ENCODE measurements around the gene PRKCD. TPM values are rescaled to one million over a fixed set of nuclear protein-coding genes. Genes with fewer than 3 reads are reported as not detected.

Gene PRKCD
- polyA plus RNA-seq (2012; ENCODE audit: insufficient read length, low read depth), result 15.3 TPM

- TF ChIP-seq POLR2AphosphoS5 (IDR thresholded peaks at IDR 0.05; ENCODE audit: low read depth, low read length) (no peak), FOXP2 (optimal IDR thresholded peaks at IDR 0.05; ENCODE audit: borderline replicate concordance, extremely low read depth, extremely low read length, insufficient read depth) (no peak), TAF1 (IDR thresholded peaks at IDR 0.05; ENCODE audit: borderline replicate concordance, insufficient read depth, low read length) (no peak), SIN3A (IDR thresholded peaks at IDR 0.05; ENCODE audit: borderline replicate concordance, insufficient read depth, low read length) (no peak), REST (IDR thresholded peaks at IDR 0.05; ENCODE audit: insufficient read depth in 1 of 2, low read depth in 2 of 2, low read length in 2 of 2) (no peak)
Observed at GRCh38 chr3:53160660-53161449, at the start of gene PRKCD. Gene PRKCD (plus strand): TSS chr3:53161209. CDS start chr3:53178423, 17,214 bp downstream.

- TF ChIP-seq POLR2AphosphoS5 (IDR thresholded peaks at IDR 0.05; ENCODE audit: low read depth, low read length), result no peak
- TF ChIP-seq FOXP2 (optimal IDR thresholded peaks at IDR 0.05; ENCODE audit: borderline replicate concordance, extremely low read depth, extremely low read length, insufficient read depth), result no peak
- no peak for TF ChIP-seq SIN3A (IDR thresholded peaks at IDR 0.05; ENCODE audit: borderline replicate concordance, insufficient read depth, low read length)
- TF ChIP-seq TAF1 (IDR thresholded peaks at IDR 0.05; ENCODE audit: borderline replicate concordance, insufficient read depth, low read length), result no peak
- no peak for TF ChIP-seq REST (IDR thresholded peaks at IDR 0.05; ENCODE audit: insufficient read depth in 1 of 2, low read depth in 2 of 2, low read length in 2 of 2)
Observed at GRCh38 chr3:53111822-53112221, 49.2 kb upstream of the PRKCD start.

GRCh38 chr3:53113293-53114010, 47.6 kb upstream of the PRKCD start:
- TF ChIP-seq SIN3A (IDR thresholded peaks at IDR 0.05; ENCODE audit: borderline replicate concordance, insufficient read depth, low read length), result no peak
- no peak for TF ChIP-seq REST (IDR thresholded peaks at IDR 0.05; ENCODE audit: insufficient read depth in 1 of 2, low read depth in 2 of 2, low read length in 2 of 2)
- no peak for TF ChIP-seq FOXP2 (optimal IDR thresholded peaks at IDR 0.05; ENCODE audit: borderline replicate concordance, extremely low read depth, extremely low read length, insufficient read depth)
- no peak for TF ChIP-seq POLR2AphosphoS5 (IDR thresholded peaks at IDR 0.05; ENCODE audit: low read depth, low read length)
- TF ChIP-seq TAF1 (IDR thresholded peaks at IDR 0.05; ENCODE audit: borderline replicate concordance, insufficient read depth, low read length), result no peak

GRCh38 chr3:53114011-53114400, 47.0 kb upstream of the PRKCD start:
- no peak for TF ChIP-seq REST (IDR thresholded peaks at IDR 0.05; ENCODE audit: insufficient read depth in 1 of 2, low read depth in 2 of 2, low read length in 2 of 2)
- no peak for TF ChIP-seq TAF1 (IDR thresholded peaks at IDR 0.05; ENCODE audit: borderline replicate concordance, insufficient read depth, low read length)
- no peak for TF ChIP-seq POLR2AphosphoS5 (IDR thresholded peaks at IDR 0.05; ENCODE audit: low read depth, low read length)
- TF ChIP-seq SIN3A (IDR thresholded peaks at IDR 0.05; ENCODE audit: borderline replicate concordance, insufficient read depth, low read length), result no peak
- TF ChIP-seq FOXP2 (optimal IDR thresholded peaks at IDR 0.05; ENCODE audit: borderline replicate concordance, extremely low read depth, extremely low read length, insufficient read depth), result no peak
